ENCODE results near the gene MC1R.
"Not testable (repeated sequence)": the region's sequence is repeated elsewhere in the genome, so short reads cannot be mapped to it uniquely, and the experiment has no call there.

Gene MC1R

DNA sequence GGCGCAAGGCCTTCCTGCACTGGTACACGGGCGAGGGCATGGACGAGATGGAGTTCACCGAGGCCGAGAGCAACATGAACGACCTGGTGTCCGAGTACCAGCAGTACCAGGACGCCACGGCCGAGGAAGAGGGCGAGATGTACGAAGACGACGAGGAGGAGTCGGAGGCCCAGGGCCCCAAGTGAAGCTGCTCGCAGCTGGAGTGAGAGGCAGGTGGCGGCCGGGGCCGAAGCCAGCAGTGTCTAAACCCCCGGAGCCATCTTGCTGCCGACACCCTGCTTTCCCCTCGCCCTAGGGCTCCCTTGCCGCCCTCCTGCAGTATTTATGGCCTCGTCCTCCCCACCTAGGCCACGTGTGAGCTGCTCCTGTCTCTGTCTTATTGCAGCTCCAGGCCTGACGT, 17.0 kb downstream of the MC1R start:
- DNase-seq (ENCODE audit: low spot score) = not testable (repeated sequence)

DNA sequence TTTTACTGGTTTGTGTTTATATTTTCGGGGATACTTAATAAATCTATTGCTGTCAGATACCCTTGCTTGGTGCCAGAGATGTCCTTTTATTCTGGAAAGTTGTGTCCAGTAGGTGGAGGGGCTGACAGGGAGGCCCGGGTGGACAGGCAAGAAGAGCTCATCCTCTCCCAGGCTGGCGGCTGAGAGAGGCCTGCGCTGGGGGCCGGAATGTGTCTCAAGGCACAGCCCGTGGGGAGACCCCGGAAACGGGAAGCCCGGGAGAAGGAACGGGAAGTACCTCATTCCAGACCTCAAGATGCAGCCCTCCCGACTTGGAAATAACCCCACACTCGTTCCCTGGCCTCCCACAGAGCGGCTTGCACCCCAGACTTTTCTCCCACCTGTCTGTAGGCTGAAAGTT, 17.4 kb downstream of the MC1R start:
- DNase-seq (ENCODE audit: low spot score) = no peak

DNA sequence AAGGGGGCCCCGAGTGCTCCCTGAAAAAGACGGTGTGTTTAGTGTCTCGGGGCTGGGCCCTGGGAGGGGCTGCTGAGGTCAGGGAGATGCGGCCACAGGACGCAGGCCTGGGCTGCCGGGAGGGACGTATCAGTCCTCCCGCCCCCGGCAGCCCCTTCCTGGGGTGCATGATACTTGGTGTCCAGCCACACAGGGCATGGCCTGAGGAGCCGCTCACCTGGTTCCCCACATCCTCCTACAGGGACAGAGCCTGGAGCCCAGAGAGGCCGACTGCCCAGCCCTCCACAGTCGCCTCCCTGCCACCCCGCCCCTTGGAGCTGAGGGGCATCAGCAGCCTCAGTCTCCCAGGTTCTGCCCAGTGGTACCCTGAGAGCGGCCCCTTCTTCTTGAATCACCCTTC, 17.8 kb downstream of the MC1R start:
- DNase-seq (ENCODE audit: low spot score) = no peak

DNA sequence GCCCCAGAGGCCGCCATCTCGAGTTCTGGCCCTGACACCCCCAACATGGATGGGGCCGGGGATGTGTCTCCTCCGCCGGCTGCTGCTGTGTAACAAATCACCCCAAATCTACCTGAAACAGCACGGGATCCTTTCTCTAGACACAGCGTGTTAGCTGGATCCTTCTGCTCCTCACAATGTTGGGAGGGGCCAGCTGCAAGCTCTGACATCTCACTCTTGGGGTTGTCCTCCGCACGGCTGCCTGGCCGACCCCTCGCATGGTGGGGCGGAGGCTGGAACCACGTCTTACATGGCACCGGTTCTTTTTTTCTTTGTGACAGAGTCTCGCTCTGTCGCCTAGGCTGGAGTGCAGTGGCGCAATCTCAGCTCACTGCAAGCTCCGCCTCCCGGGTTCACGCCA, 18.3 kb downstream of the MC1R start:
- no peak for DNase-seq (ENCODE audit: low spot score)

DNA sequence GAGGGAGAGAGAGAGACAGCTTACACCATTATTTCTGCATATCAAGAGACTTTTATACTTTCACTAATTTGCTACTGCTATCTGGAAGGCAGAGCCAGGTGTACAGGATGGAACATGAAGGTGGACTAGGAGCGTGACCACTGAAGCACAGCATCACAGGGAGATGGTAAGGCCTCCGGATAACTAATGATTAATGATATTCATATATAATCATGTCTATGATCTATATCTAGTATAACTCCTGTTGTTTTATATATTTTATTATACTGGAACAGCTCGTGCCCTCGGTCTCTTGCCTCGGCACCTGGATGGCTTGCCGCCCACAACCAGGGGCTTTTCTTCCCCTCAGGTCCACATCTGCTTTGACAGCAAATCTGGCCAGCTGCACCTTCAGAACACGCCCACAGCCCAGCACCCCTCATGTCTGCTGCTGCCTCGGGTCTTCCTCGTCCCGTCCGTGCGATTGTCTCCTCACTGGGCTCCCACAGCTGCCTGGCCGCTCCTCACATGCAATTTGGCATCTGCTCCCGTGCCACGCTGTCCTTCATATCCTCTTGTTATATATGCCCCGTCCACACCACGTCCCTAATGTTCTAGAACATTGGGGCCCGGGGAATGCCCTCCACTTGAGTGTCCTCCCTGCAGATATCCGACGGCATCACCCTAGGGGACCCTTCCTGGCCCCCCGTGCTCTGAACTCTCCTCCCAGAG, 19.7 kb downstream of the MC1R start:
- DNase-seq (ENCODE audit: low spot score) = no peak

DNA sequence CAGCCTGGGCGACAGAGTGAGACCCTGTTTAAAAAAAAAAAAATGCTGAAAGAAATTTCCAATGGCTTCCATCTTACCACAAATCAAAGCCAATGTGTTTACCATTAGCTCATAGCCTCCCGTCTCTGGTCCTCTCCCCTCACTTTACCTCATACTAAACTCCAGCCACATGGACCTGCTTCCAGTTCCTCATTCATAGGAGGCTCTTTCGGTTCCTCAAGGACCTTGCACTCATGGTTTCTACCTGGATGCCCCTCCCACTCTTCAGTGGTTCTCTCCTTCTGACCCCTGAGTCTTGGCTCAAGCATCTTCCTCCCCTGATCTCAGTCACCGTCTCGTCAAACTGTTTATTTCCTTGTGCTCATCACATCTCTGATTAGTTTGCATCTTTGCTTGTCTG, 26.1 kb downstream of the MC1R start:
- DNase-seq (ENCODE audit: low spot score) = no peak

DNA sequence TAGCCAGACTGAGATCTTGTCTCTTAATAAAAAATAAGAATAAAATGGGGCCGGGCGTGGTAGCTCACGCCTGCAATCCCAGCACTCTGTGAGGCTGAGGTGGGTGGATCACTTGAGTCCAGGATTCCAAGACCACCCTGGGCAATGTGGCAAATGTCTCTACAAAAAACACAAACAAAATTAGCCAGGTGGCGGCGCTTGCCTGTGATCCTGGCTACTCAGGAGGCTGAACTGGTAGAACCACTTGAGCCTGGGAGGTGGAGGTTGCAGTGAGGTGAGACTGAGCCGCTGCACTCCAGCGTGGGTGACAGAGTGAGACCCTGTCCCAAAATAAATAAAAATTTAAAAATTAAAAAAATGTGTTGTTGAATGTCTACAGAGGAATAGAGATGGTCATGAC, 27.0 kb downstream of the MC1R start:
- no peak for DNase-seq (ENCODE audit: low spot score)

DNA sequence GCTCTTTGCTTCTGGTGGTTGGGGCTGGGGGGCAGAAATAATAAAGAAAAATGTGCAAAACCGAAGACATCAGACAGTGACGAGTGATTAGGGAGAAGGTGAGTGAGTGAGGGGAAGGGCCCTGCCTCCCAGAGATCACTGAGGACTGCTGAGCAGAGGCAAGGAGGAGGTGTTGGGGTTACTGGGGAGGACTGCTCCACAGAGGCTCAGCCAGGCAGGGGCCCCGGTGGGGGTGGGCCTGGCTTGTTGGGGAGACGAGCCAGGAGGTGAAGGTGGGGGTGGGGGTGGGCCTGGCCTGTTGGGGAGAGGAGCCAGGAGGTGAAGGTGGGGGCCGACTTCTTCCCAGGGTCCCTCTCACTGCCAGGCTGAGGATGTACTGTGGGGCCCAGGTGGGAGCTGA, 27.9 kb downstream of the MC1R start:
- no peak for DNase-seq (ENCODE audit: low spot score)

GRCh38 chr16:89949121-89949742, 30.6 kb downstream of the MC1R start:
- DNase-seq (ENCODE audit: low spot score) = no peak

DNA sequence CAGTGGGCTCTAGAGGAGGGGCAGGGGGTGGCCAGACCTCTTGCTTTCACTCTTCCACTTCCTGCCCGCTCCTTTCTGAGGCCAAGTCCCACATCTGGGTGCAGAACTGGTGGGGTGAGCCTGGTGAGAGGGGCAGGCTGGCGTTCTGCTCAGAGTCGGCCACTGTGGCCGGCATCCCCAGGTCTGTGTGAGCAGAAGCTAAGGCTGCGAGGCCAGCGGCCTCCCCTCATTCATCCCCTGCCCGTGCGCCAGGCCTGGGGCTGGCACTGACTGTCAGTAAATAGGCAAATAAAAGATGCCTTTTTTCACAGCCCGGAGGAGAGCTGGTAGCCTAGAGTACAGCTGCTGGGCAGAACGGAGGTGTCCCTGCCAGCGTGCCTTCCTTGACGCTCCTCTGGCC, 31.1 kb downstream of the MC1R start:
- no peak for DNase-seq (ENCODE audit: low spot score)

- DNase-seq (ENCODE audit: low spot score) = no peak
Observed at GRCh38 chr16:89951509-89951908, 32.8 kb downstream of the MC1R start.

GRCh38 chr16:89952049-89952448, 33.4 kb downstream of the MC1R start:
- DNase-seq (ENCODE audit: low spot score) = no peak

- no peak for DNase-seq (ENCODE audit: low spot score)
Observed at GRCh38 chr16:89952551-89952950, 33.9 kb downstream of the MC1R start.

DNA sequence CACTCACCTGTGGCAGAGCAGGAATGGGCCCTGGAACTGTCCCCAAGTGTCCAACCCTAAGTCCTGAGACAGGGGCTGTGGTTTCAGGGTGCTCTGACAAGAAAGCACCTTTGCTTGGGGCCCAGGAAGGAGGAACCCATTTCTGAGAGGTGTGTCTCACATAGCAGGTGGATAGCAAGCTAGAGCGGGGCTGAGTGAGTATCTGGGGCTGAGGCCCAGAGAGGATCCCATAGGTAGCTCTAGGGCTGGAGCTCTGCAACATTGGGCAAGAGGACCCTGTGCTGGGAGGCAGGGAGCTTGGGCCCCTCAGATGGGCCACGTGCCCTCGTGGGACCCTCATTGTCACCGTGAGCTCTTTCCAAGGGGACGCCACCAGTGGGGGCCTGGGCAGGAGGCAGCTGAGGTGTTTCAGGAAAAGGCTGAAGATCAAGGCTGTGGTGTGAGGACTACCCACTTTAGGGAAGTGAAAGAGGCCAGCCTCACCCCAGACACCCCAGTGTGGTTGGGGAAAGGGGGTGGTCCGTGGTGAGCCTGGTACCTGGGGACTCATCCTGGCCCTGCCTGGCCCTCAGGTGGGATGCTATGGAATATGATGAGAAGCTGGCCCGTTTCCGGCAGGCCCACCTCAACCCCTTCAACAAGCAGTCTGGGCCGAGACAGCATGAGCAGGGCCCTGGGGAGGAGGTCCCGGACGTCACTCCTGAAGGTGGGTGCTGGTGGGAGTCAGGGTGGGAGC, 35.2 kb downstream of the MC1R start:
- no peak for DNase-seq (ENCODE audit: low spot score)

GRCh38 chr16:89954462-89954861, 35.8 kb downstream of the MC1R start:
- no peak for DNase-seq (ENCODE audit: low spot score)

DNA sequence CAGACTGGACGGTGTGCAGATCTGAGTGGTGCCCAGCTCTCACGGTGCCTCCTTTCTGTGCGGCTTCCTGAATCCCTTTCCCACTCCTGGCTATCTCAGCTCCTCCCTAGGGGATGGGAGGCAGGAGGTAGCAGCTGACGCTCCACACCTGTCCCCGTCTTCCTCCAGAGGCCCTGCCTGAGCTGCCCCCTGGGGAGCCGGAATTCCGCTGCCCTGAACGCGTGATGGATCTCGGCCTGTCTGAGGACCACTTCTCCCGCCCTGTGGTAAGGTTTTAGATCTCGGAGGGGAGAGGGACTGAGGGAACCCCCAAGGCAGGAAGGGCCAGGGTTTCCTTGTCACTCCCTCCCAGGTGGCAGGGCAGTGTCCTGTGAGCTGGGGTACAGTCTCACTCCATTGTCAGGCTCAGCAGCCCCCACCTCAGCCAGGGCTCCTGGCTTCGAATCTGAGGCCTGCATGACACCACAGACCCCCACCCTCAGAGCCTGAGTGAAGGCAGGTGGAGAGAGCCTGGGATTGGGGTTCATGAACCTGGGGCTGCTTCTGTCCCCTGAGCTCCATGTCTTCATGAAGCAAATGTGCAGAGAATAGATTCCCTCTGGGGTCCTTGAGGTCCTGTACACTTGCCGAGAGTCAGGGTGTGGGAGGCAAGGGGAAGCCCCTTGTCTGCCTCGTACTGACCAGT, 36.5 kb downstream of the MC1R start:
- DNase-seq (ENCODE audit: low spot score) = no peak

DNA sequence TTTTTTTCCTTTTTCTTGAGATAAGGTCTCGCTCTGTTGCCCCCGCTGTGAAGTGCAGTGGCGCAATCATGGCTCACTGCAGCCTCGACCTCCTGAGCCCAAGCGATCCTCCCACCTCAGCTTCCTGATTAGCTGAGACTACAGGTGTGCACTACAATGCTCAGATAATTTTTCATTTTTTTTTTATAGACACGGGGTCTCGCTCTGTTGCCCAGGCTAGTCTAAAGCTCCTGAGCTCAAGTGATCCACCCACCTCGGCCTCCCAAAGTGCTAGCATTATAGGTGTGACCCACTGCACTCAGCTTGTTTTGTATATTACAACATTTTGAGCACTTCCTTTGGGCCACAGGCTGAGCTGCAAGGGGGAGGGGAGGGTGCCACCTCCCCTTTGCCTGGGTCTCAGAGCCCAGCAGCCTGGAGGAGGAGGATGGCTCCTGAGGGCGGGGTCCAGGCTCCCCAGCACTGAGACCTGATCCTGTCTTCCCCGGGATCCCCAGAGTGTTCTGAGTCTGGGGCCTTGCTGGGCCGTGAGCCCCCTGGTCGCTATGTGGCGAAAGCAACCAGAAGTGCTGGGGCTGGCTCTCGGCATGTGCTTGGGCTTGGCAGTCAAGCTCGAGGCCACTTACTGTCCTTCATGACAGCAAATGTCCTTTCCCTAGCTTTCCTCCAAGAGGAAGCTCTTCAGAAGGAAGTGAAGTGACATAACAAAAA, 38.0 kb downstream of the MC1R start:
- no peak for DNase-seq (ENCODE audit: low spot score)

DNA sequence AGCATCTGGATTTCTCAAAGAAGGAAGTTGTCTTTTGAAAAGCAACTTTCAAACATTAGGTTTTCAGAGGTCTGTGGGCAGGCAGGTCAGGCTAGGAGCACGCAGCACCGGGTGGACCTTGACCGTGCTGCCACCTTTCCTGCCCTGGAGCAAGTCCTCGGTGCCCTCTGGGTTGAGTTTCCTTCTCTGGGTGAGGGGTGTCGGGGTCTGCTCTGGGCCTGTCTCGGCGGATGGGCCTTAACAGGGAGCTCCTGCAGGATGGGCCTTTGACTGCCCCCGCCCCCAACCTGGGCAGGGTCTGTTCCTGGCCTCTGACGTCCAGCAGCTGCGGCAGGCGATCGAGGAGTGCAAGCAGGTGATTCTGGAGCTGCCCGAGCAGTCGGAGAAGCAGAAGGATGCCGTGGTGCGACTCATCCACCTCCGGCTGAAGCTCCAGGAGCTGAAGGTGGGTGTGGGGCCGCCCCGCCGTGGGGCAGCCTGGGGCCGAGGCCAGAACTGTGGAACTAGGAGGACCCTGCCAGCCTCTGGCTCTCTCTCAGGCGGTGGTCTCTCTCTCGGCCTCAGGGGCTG, 38.6 kb downstream of the MC1R start:
- DNase-seq (ENCODE audit: low spot score) = no peak

GRCh38 chr16:89958068-89958467, 39.4 kb downstream of the MC1R start:
- no peak for DNase-seq (ENCODE audit: low spot score)

DNA sequence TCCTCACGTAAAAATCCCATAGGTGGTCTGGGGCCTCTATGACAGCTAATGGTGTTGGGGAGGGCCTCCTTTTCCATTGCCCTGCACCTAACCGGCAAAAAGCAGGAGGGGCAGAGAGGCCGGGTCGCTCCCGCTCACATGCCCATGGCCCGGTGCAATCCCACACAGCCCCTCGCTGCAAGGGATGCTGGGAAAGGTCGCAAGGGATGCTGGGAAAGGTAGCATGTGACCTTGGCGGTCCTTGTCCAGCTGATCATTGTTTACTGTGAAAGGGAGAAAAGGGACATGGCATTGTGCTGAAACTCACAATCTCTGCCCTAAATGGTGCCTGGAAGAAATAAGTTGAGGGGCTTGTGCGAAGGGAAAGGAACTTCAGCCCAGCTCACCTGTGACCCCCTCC, 39.9 kb downstream of the MC1R start:
- DNase-seq (ENCODE audit: low spot score) = no peak

DNA sequence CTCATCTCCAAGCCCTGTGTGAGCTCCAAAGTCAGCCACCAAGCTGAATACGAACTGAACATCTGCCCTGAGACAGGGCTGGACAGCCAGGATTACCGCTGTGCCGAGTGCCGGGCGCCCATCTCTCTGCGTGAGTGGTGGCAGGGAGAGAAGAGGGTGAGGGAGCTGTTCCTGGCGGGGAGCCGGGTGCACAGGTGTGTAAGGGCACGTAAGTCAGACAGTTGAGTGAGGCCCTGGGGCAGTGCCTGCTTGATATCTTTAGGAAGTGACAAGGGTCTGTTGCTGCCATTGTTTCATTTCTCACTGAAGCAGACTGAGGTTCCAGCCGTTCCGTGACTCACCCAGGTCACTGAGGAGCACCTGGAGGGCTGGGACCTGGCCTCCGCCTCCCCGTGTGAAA, 42.3 kb downstream of the MC1R start:
- DNase-seq (ENCODE audit: low spot score) = no peak

DNA sequence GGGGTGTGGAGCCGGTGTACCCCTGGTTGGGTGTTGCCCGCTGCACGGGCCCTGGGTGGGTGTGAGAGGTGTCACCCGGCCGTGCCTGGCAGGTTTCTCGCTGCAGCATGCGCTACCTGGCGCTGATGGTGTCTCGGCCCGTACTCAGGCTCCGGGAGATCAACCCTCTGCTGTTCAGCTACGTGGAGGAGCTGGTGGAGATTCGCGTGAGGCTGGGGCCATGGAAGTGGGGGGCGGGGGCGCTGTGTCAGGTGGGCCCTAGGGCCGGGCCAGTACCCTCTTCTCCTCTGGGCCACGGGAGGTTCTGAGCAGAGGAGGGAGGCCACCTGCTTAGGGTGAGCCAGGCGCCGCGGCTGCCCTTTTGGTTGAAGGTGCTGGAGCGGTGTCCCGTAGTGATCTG, 43.3 kb downstream of the MC1R start:
- no peak for DNase-seq (ENCODE audit: low spot score)

Data from LoVo (cell line).